Lung microvascular endothelial cell (primary cell): Measurements from ENCODE around the gene FAM120A. TPM values are rescaled to one million over a fixed set of nuclear protein-coding genes. Genes with fewer than 3 reads are reported as not detected.

Experiments used
- DNase-seq, 2 donors: peaks; one replicate each; pipeline versions ENCODE4 v3.0.0 to v3.0.0-alpha.2; 2010; ENCODE audit warnings: low read depth in 2 of 2
- total RNA-seq: library from RNA; depleted of rRNA; stranded (reverse); fragments of >200 nt; gene quantifications from 2 replicates; pipeline ENCODE4 v1.2.1, GENCODE V29; 2014

The FAM120A gene
- total RNA-seq, 1 donor from 2014 or later, result 74.6 TPM

GRCh38 chr9:93613174-93613573 lies 161.7 kb downstream of the FAM120A start:
- DNase-seq, result no peak

GRCh38 chr9:93613791-93614190 lies 162.3 kb downstream of the FAM120A start:
- no peak for DNase-seq

GRCh38 chr9:93614830-93615468 lies 163.5 kb downstream of the FAM120A start:
- DNase-seq, result no peak

Other genes starting within 250 kb of the FAM120A start
- gene FAM120AOS, start 1.9 kb downstream of the FAM120A start, total RNA-seq, result 17.7 and 27.4 TPM in 2 replicates
- gene PHF2, start 124.9 kb downstream of the FAM120A start, total RNA-seq, result 7.6 and 13.9 TPM in 2 replicates